Vagina (tissue), 2 donors: ENCODE results near the gene FUBP3.

ENCODE experiments used
- CTCF ChIP-seq, 3 experiments: fragments of 450-650 bp in 2 of 3; fragments of 200-600 bp in 1 of 3; sonication (generic) in 1 of 3; IDR thresholded peaks; one replicate each; pipeline ENCODE4 v1.5.1; 2017 to 2019; ENCODE audit warnings: antibody characterized with exemption in 3 of 3, mild to moderate bottlenecking in 2 of 3, moderate library complexity in 2 of 3
- POLR2A ChIP-seq, 2 donors: fragments of 450-650 bp; IDR thresholded peaks; one replicate each; pipeline ENCODE4 v1.6.1; 2017; ENCODE audit warnings: antibody characterized with exemption in 2 of 2, mild to moderate bottlenecking in 2 of 2, moderate library complexity in 2 of 2

DNA sequence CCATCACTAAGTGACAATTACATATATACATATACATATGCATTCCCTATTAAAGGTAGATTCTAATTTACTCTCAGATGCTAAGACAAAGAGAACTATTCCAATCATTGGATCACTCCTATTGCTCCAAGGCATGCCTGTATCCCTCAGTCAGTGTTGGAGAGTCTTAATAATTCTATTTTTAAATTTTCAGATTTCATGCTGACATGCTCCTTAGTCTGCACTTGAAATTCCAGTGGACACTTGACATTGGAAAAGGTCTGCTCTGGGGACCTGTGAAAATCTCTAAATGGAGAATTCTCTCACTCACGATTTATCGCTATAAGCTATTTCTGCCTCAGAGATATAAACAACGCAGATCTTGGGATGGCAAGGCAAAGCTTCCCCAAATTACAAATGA, 3.9 kb upstream of the FUBP3 start:
- TF ChIP-seq POLR2A (IDR thresholded peaks at IDR 0.05) (no peak), CTCF (IDR thresholded peaks at IDR 0.05) (no peak)
